ENCODE results near the gene TRAPPC14.

The TRAPPC14 gene

GRCh38 chr7:100173806-100174495 lies 15.4 kb upstream of the TRAPPC14 start:
- no peak for DNase-seq

- no peak for DNase-seq
These were observed 13.3 kb upstream of the TRAPPC14 start for GRCh38 chr7:100171840-100172239.

- no peak for DNase-seq
These were observed 12.7 kb upstream of the TRAPPC14 start for GRCh38 chr7:100171087-100171681.

- DNase-seq, result no peak
These were observed 11.8 kb upstream of the TRAPPC14 start for GRCh38 chr7:100170101-100170897.

- no peak for DNase-seq
These were observed 10.8 kb upstream of the TRAPPC14 start for GRCh38 chr7:100169147-100169850.

- DNase-seq, result no peak
These were observed 9.4 kb upstream of the TRAPPC14 start for GRCh38 chr7:100167912-100168323.

- DNase-seq, result no peak
These were observed 8.7 kb upstream of the TRAPPC14 start for GRCh38 chr7:100166970-100167911.

GRCh38 chr7:100166317-100166940 lies 7.9 kb upstream of the TRAPPC14 start:
- DNase-seq, result no peak

GRCh38 chr7:100163871-100164270 lies 5.3 kb upstream of the TRAPPC14 start:
- no peak for DNase-seq

GRCh38 chr7:100163006-100163531 lies 4.5 kb upstream of the TRAPPC14 start:
- no peak for DNase-seq

GRCh38 chr7:100160067-100160466 lies 1.5 kb upstream of the TRAPPC14 start:
- DNase-seq, result no peak

GRCh38 chr7:100159099-100159623 lies 638 bp upstream of the TRAPPC14 start:
- no peak for DNase-seq

GRCh38 chr7:100157334-100158228 lies 942 bp downstream of the TRAPPC14 start:
- no peak for DNase-seq

GRCh38 chr7:100157069-100157333 lies 1.5 kb downstream of the TRAPPC14 start:
- no peak for DNase-seq

GRCh38 chr7:100156331-100157068 lies 2.0 kb downstream of the TRAPPC14 start:
- no peak for DNase-seq

GRCh38 chr7:100155553-100156317 lies 2.8 kb downstream of the TRAPPC14 start:
- DNase-seq, result no peak

- DNase-seq, result no peak
These were observed 3.7 kb downstream of the TRAPPC14 start for GRCh38 chr7:100154651-100155491.
